Left ventricle myocardium superior (tissue), 1 donor: ENCODE data around the gene CNTFR. TPM values are rescaled to one million over a fixed set of nuclear protein-coding genes. Genes with fewer than 3 reads are reported as not detected.

ENCODE experiments used
- ATAC-seq: fragments of 200-7000 bp; cut with Tn5 transposase; one replicate; pipeline ENCODE4 v1.9.1; 2020; ENCODE audit warnings: mild to moderate bottlenecking, moderate library complexity
- DNase-seq: peaks from one replicate; pipeline ENCODE4 v3.0.0-alpha.2; 2020
- intact Hi-C: fragments of 100-400 bp; cut with micrococcal nuclease; formaldehyde crosslinking; loops from one replicate; pipeline ENCODE4 v1.11.0; 2022
- total RNA-seq: library from RNA; stranded (reverse); fragmentation: NEBNext Ultra II Directional; extraction: Animal tissue kit (Norgen Biotek cat#: 25700); gene quantifications from one replicate; pipeline ENCODE4 v1.2.1, GENCODE V29; 2021
- donor health status: DM: no; HTN: yes; CAD: no; lungs with severe emphysema.

Gene CNTFR
- total RNA-seq, 1 donor from 2014 or later, result 3.3 TPM

DNA sequence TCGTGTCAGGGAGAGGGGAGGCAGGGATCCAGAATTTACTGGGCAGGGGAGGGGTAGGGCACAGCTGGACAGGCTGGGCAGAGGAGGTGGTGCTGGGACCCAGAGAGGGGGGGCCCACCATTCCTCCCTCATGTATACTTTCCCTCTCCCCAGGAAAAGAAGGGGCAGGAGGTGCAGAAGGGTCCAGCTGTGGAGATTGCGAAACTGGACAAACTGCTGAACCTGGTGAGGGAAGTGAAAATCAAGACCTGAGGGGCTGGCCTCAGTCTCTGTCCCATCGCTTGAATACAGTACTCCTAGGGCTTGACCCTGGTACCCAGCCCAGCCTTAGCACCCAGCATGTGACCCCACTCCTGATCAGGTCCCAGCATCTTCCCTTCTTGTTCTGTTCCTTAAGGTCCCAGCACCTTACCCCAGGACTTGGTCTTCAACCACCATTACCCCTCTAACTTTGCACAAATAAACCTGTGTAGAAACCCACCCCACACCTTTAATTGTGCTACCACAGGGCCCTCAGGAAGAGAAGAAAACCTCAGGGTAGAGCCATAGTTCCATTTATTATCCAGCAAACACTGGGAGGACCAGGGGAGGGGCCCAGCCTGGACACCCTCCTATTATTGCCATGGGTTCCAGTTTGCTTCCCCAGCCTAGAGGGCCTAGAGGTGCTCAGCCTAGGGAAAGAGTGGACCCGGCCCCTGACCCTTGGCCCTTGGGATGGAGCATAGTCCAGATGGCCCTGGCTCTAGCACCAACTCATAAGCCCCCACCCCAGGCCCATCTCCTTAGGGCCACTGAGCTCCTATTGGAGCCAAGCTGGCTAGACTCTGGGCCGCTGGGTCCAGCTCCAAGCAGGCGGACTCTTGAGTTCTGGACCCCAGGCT, 68.8 kb downstream of the CNTFR start:
- ATAC-seq, result no peak
- intact Hi-C loops, result no loop called here
- no peak for DNase-seq

DNA sequence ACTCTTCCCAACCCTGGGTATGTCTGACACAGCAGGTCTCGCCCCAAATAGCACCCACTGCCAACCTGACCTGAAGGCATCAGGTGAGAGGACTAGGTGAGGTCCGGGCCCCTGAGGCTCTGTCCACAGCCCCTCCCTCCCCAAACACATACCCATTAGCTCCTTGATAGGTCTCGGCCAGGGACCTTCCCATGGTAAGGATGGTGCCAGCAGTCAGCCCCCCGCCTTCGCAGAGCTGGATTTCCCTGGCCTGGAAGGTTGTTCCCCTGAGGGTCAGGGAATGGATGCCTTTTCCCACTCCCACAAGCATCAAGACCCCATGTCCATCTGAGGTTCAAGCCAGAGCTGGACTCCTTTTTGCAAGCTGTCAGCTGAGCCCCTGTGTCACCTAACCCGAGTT, 69.4 kb downstream of the CNTFR start:
- no peak for ATAC-seq
- intact Hi-C loops, result no loop called here
- no peak for DNase-seq

DNA sequence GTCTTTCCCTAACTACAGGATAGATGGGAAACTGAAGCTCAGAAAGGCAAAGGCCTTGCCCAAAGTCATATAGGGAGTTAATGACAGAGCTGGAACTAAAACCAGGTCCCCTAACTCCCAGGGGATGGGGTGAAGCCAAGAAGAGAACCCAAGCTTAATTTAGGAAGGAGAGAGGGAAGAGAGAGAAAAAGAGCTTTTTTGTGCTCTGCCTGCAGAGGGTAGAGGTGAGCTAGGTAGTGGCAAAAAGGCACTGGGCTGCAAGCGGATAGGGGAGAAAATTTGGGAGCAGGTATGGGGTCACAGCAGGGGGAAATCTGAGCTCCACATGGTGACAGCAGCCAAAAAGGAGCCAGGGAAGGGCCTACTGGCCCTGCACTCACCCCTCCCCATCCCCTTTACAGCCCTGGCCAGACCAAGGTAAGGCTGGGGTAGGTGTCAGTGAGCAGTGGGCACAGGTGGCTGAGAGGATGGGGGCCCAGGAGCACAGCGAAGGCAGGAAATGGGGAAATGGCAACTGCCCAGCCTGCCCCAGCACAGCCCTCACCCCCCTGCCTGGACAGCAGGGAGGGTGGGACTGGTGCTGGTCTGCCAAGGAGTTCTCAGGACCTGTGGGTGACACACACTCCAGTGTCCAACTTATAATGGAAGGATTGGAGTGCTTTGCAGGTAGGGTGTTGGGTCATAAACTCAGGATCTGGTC, 70.1 kb downstream of the CNTFR start:
- DNase-seq (no peak), ATAC-seq (no peak)

GRCh38 chr9:34518896-34519295, 70.6 kb downstream of the CNTFR start:
- ATAC-seq, result no peak
- intact Hi-C loops, result no loop called here
- no peak for DNase-seq

More for the DNA sequence above, 70.1 kb downstream of the CNTFR start:
- intact Hi-C loops, result no loop called here

DNA sequence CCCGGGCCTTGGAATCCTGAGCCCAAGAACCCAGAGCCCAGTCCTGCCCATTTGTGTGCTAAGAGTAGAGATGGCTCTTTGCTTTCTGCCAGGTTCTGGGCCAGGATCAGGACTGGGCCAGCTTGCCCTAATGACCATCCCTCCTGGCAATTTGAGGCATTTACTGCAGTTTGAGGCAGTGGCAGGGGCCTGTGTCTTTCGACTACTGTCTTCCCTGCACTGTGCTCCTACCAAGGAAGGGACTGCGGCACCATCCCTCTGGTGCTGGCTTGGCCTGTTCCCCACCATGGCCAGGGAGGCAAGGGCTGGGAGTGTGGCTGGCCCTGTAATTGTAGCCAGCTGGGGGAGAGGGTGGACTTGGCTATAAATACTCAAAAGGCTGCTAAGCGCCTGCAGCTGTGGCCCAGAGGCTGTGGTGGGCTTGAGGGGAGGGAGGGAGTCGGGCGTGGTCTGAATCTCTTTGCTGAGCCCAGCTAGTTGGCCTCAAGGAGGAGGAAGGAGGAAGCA, 71.4 kb downstream of the CNTFR start:
- DNase-seq, result no peak
- intact Hi-C loops, result no loop called here
- ATAC-seq, result no peak

DNA sequence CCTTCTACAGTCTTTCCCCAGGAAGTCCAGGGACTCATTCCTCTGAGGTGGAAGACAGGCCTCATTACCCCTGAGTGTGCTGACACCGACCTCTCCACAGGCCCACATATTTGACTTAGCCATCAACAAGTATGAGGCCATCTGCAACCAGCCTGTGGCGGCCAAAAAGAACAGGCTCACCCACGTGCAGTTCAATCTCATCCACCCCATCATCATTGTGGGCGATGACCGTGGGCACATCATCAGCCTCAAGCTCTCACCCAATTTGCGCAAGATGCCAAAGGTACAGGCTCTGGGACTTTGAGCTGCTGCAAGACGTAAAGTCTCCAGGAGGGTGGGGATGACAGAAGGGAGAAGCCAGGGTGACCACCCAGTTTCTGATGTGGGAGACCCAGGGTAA, 72.3 kb downstream of the CNTFR start:
- ATAC-seq, result no peak
- intact Hi-C loops, result no loop called here
- no peak for DNase-seq

- intact Hi-C loops, result no loop called here
- DNase-seq (no peak), ATAC-seq (no peak)
Observed at GRCh38 chr9:34515959-34516358, 73.6 kb downstream of the CNTFR start.

DNA sequence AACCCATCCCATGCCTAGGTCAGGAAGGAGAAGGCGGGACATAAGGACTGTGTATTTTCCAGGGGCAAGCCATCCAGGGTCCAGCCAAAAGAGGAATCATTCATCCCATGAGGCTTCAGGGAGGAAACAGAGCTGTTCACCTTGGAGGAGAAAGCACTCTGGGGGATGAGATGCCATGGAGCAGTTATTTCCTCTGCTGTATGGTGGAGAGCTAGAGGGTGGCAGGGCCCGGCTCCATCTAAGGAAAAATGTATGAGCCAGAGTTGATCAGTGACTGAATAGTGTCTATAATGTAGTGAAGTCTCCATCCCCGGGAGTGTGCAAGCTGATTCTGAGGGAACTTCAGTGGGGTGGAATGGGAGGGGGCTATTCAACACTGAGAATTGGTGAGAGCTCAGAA, 74.7 kb downstream of the CNTFR start:
- ATAC-seq, result no peak
- intact Hi-C loops, result no loop called here
- DNase-seq, result no peak

DNA sequence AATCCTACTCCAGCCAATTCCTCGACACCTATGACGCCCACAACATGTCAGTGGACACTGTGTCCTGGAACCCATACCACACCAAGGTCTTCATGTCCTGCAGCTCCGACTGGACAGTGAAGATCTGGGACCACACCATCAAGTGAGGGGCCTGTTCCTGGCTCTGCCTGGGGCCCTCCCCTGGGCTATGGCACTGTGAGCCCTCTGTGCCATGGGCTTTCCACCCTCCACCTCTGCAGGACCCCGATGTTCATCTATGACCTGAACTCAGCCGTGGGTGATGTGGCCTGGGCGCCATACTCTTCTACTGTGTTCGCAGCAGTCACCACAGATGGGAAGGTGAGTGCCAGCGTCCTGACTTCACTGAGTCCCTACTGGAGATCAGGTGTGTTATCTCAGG, 75.1 kb downstream of the CNTFR start:
- intact Hi-C loops, result no loop called here
- no peak for ATAC-seq
- DNase-seq, result no peak

- DNase-seq (no peak), ATAC-seq (no peak)
Observed at GRCh38 chr9:34513567-34514214, 75.8 kb downstream of the CNTFR start.

GRCh38 chr9:34512131-34513078, 77.1 kb downstream of the CNTFR start:
- ATAC-seq, result no peak
- intact Hi-C loops, result no loop called here
- DNase-seq, result no peak

More at GRCh38 chr9:34513567-34514214, 75.8 kb downstream of the CNTFR start:
- intact Hi-C loops, result no loop called here

- ATAC-seq, result no peak
- intact Hi-C loops, result no loop called here
- no peak for DNase-seq
Observed at GRCh38 chr9:34510497-34511468, 78.7 kb downstream of the CNTFR start.

- intact Hi-C loops, result no loop called here
- DNase-seq, result no peak
Observed at GRCh38 chr9:34508951-34509350, 80.6 kb downstream of the CNTFR start.

GRCh38 chr9:34508463-34508862, 81.1 kb downstream of the CNTFR start:
- intact Hi-C loops, result no loop called here
- DNase-seq, result no peak
- no peak for ATAC-seq

More at GRCh38 chr9:34508951-34509350, 80.6 kb downstream of the CNTFR start:
- ATAC-seq, result no peak

DNA sequence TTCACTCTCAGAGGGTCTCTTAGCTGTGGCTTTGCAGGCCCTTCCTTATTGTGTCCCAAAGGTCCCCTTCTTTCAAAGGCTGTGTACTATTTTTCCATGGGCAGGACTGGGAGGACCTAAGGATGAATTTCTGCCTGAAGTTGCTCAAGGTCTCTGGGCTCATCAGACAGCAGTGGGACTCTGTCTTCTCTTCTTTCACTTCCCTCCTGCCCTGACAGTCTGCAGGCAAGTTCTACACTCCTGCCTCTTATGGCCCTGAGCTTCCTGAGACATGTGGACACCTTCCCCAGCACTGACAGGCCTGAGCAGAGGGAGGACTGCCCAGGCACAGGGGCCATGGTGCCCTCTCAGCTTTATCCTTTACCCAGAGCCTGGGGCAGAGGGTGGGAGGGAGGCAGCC, 81.6 kb downstream of the CNTFR start:
- ATAC-seq, result no peak
- intact Hi-C loops, result no loop called here
- DNase-seq, result no peak

DNA sequence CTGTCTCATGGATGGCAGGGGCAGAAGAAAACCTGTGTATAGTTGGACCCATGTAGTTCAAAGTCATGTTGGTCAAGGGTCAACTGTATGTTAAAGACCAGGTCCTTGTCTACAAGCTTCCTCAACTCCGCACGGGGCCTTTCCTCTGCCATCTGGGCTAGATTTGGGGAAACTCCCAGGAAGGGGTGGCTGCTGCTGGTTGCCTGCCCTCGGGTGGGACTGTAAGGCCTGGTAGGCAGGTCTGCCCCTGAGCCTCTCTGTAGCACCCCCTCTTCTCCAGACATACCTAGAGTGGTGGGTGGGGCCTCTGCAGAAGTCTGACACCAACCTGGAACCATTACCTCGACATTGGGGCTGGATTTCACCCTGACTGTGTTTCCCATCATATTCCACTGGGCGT, 82.0 kb downstream of the CNTFR start:
- no peak for ATAC-seq
- intact Hi-C loops, result no loop called here
- DNase-seq, result no peak

- ATAC-seq, result no peak
- intact Hi-C loops, result no loop called here
- DNase-seq, result no peak
Observed at GRCh38 chr9:34506623-34507022, 82.9 kb downstream of the CNTFR start.
